ENCODE measurements around the gene KRTAP5-7. TPM values are rescaled to one million over a fixed set of nuclear protein-coding genes. Genes with fewer than 3 reads are reported as not detected.

Gene KRTAP5-7
- total RNA-seq, 4 donors from 2014 or later, result not detected

- no peak overlapping the region for H3K4me3 ChIP-seq
- H3K9me3 ChIP-seq, result no peaks in the 10 kb centered on the region
- H3K4me1 ChIP-seq, result no peaks in the 10 kb centered on the region
- no peaks in the 10 kb centered on the region for H3K27me3 ChIP-seq
- TF ChIP-seq POLR2AphosphoS5 (IDR thresholded peaks at IDR 0.05), result no peak
- TF ChIP-seq CTCF (IDR thresholded peaks at IDR 0.05), result no peak
- TF ChIP-seq EP300 (IDR thresholded peaks at IDR 0.05), result no peak
- TF ChIP-seq POLR2A (IDR thresholded peaks at IDR 0.05; ENCODE audit: low read depth), result no peak
- intact Hi-C loops (cut with DNase I), result no loop called here
- WGBS, result 94% methylated on average over 22 of the region's 23 CpGs
- H3K36me3 ChIP-seq, result peaks cover 51 to 86% (median 63%) of the 10 kb centered on the region in 4 donors
- H3K27ac ChIP-seq (replicated peaks in 1 of 4), result no peak overlapping the region
- DNase-seq (ENCODE audit: extremely low spot score), result no peak
Observed at GRCh38 chr11:71490044-71490730, 36.9 kb upstream of the KRTAP5-7 start.

- Histone ChIP-seq H3K36me3 (peaks cover 48 to 86% (median 63%) of the 10 kb centered on the region in 4 donors), H3K27ac (replicated peaks in 1 of 4) (no peak overlapping the region), H3K4me3 (no peak overlapping the region), H3K27me3 (no peaks in the 10 kb centered on the region), H3K9me3 (no peaks in the 10 kb centered on the region), H3K4me1 (no peaks in the 10 kb centered on the region)
- intact Hi-C loops (cut with DNase I), result no loop called here
- no peak for TF ChIP-seq POLR2AphosphoS5 (IDR thresholded peaks at IDR 0.05)
- TF ChIP-seq CTCF (IDR thresholded peaks at IDR 0.05), result no peak
- TF ChIP-seq EP300 (IDR thresholded peaks at IDR 0.05), result no peak
- no peak for TF ChIP-seq POLR2A (IDR thresholded peaks at IDR 0.05; ENCODE audit: low read depth)
- no peak for DNase-seq (ENCODE audit: extremely low spot score)
- 93% methylated on average over 23 of the region's 28 CpGs for WGBS
Observed at GRCh38 chr11:71490731-71491390, 36.2 kb upstream of the KRTAP5-7 start.

- no peaks in the 10 kb centered on the region for H3K27me3 ChIP-seq
- no peak overlapping the region for H3K27ac ChIP-seq (replicated peaks in 1 of 4)
- no peaks in the 10 kb centered on the region for H3K9me3 ChIP-seq
- H3K4me3 ChIP-seq, result no peak overlapping the region
- intact Hi-C loops (cut with DNase I), result no loop called here
- TF ChIP-seq POLR2A (IDR thresholded peaks at IDR 0.05; ENCODE audit: low read depth) (no peak), EP300 (IDR thresholded peaks at IDR 0.05) (no peak), POLR2AphosphoS5 (IDR thresholded peaks at IDR 0.05) (no peak), CTCF (IDR thresholded peaks at IDR 0.05) (no peak)
- H3K4me1 ChIP-seq, result no peaks in the 10 kb centered on the region
- 94% methylated on average over 19 of the region's 19 CpGs for WGBS
- peaks cover 52 to 86% (median 63%) of the 10 kb centered on the region in 4 donors for H3K36me3 ChIP-seq
- DNase-seq (ENCODE audit: extremely low spot score), result no peak
Observed at GRCh38 chr11:71491531-71491930, 35.5 kb upstream of the KRTAP5-7 start.

DNA sequence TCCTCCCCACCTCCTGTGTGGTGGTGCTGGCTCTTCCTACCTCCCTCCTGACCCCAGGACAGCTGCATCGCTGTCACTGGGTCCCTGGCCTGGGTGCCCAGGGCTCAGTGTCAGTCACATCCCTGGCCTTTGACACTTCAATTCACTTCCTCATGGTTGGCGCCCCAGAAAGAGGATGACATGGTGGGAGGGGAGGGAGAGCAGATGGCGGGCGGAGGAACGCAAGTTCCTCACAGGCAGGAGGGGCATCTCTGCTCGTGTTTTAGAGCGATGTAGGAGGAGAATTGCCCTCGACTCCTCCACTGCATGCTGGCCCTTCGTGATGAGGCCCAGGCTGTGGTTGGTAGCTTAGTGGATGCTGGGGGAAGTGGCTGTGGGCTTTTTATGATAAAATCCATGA is 35.1 kb upstream of the KRTAP5-7 start:
- no peaks in the 10 kb centered on the region for H3K27me3 ChIP-seq
- peaks cover 54 to 89% (median 67%) of the 10 kb centered on the region in 4 donors for H3K36me3 ChIP-seq
- 93% methylated on average over 9 of the region's 9 CpGs for WGBS
- H3K4me1 ChIP-seq, result no peaks in the 10 kb centered on the region
- no peak for DNase-seq (ENCODE audit: extremely low spot score)
- no peaks in the 10 kb centered on the region for H3K9me3 ChIP-seq
- intact Hi-C loops (cut with DNase I), result no loop called here
- H3K4me3 ChIP-seq, result no peak overlapping the region
- no peak for TF ChIP-seq CTCF (IDR thresholded peaks at IDR 0.05)
- no peak for TF ChIP-seq POLR2AphosphoS5 (IDR thresholded peaks at IDR 0.05)
- TF ChIP-seq POLR2A (IDR thresholded peaks at IDR 0.05; ENCODE audit: low read depth), result no peak
- no peak for TF ChIP-seq EP300 (IDR thresholded peaks at IDR 0.05)
- no peak overlapping the region for H3K27ac ChIP-seq (replicated peaks in 1 of 4)

Data from esophagus muscularis mucosa (tissue), 4 donors.